CD4-positive, alpha-beta T cell (primary cell): ENCODE data around the gene KLF13. TPM values are rescaled to one million over a fixed set of nuclear protein-coding genes. Genes with fewer than 3 reads are reported as not detected.

ENCODE experiments used
- ATAC-seq: fragments of 200-7000 bp; cut with Tn5 transposase; one replicate; pipeline ENCODE4 v1.10.0; 2022; ENCODE audit warnings: mild to moderate bottlenecking; ENCODE audit not compliant: poor library complexity
- CTCF ChIA-PET: fragments of 350-600 bp; sonication (Branson Sonifier 250); formaldehyde crosslinking; loops from one replicate; lab custom pipeline; 2021; ENCODE audit warnings: antibody characterized with exemption, inconsistent platforms; lab: Charles Lee
- POLR2A ChIA-PET: fragments of 350-600 bp; sonication (Branson Sonifier 250); formaldehyde crosslinking; loops from one replicate; lab custom pipeline; 2021; ENCODE audit warnings: antibody characterized with exemption, inconsistent platforms; lab: Charles Lee
- DNase-seq, 14 experiments: peaks; one replicate each; pipeline ENCODE4 v3.0.0-alpha.2; 2013 to 2020; ENCODE audit warnings: mixed read lengths in 2 of 14
- H3K27ac ChIP-seq, 2 donors: one replicate each; pipeline versions ENCODE4 v1.5.1 to v1.7.0; 2013; ENCODE audit warnings: low read length in 2 of 2, low read depth in 1 of 2, mild to moderate bottlenecking in 1 of 2
- H3K27me3 ChIP-seq, 2 experiments: 1 replicate in 1 of 2; 2 replicates in 1 of 2; pipeline versions ENCODE4 v1.6.1 to v1.7.0; 2013; ENCODE audit warnings: low read length in 2 of 2, control low read depth in 1 of 2, mild to moderate bottlenecking in 1 of 2, moderate library complexity in 1 of 2; ENCODE audit not compliant: insufficient read depth in 2 of 2, control insufficient read depth in 1 of 2
- H3K36me3 ChIP-seq: one replicate; pipeline ENCODE4 v1.6.1; 2013; ENCODE audit warnings: low read length, control low read depth; ENCODE audit not compliant: insufficient read depth
- H3K4me1 ChIP-seq: one replicate; pipeline ENCODE4 v1.6.1; 2013; ENCODE audit warnings: low read length, control low read depth; ENCODE audit not compliant: insufficient read depth
- H3K4me3 ChIP-seq: one replicate; pipeline ENCODE4 v1.5.1; 2013; ENCODE audit warnings: mild to moderate bottlenecking, low read length, moderate library complexity
- H3K9me3 ChIP-seq, 2 experiments: 1 replicate in 1 of 2; 2 replicates in 1 of 2; pipeline versions ENCODE4 v1.6.1 to v1.7.0; 2013; ENCODE audit warnings: low read length in 2 of 2, mild to moderate bottlenecking in 2 of 2, control low read depth in 1 of 2, moderate library complexity in 1 of 2; ENCODE audit not compliant: control insufficient read depth in 1 of 2, insufficient read depth in 1 of 2
- H3K27ac Mint-ChIP-seq: one replicate; pipeline ENCODE4 v1.8.0; 2020; ENCODE audit warnings: mixed read lengths
- H3K27me3 Mint-ChIP-seq: one replicate; pipeline ENCODE4 v1.8.0; 2021; ENCODE audit warnings: mixed read lengths
- H3K36me3 Mint-ChIP-seq: one replicate; pipeline ENCODE4 v1.8.0; 2021; ENCODE audit warnings: low read depth, mixed read lengths
- H3K4me1 Mint-ChIP-seq: one replicate; pipeline ENCODE4 v1.8.0; 2021; ENCODE audit warnings: low read depth, mixed read lengths
- H3K4me3 Mint-ChIP-seq: one replicate; pipeline ENCODE4 v1.8.0; 2020; ENCODE audit warnings: mild to moderate bottlenecking, mixed read lengths
- H3K9me3 Mint-ChIP-seq: one replicate; pipeline ENCODE4 v1.8.0; 2020; ENCODE audit warnings: mixed read lengths
- intact Hi-C, 2 experiments: fragments of 100-400 bp; cut with DNase I in 1 of 2; cut with micrococcal nuclease in 1 of 2; formaldehyde crosslinking; loops; one replicate each; pipeline versions ENCODE4 v1.15.1 to v1.9.0; 2023 to 2025; cut with DNase I, micrococcal nuclease
- total RNA-seq, 174 experiments: library from RNA in 2 of 174; stranded (reverse) in 2 of 174; gene quantifications; one replicate each; pipeline ENCODE4 v1.2.3 and lab custom pipeline; 2021 to 2026
- TF ChIP-seq, protein P1 (sequence below): fragments of 200-600 bp; IDR thresholded peaks from one replicate; pipeline ENCODE4 v1.8.0; 2022; ENCODE audit warnings: antibody characterized with exemption, mild to moderate bottlenecking

The KLF13 gene
- total RNA-seq, 2 experiments from 2014 or later, result 284 to 308 TPM

DNA sequence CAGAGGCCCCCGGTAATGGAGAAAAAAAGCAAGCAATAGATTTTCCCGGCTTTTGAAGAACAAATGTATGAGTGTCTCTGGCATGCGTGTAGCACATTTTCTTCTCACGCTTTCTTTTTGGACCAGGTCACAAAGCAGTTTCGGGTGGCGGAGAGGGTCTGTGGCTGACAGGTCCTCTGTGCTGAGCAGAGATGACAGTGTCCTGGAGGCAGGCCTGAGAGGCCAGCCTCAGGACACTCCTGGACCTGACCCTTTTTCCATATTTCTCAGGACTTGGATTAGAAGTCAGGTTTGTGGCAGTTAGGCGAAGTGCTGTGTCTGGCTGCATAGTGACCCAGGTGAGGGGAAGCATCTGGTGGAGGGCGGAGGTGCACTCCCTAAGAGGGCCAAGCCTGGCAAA is 52.9 kb downstream of the KLF13 start:
- H3K9me3 Mint-ChIP-seq, result no peaks in the 10 kb centered on the region
- peaks cover 45% of the 10 kb centered on the region for H3K4me1 ChIP-seq
- H3K4me3 Mint-ChIP-seq, result peak overlapping the region; percentile 38
- no peak overlapping the region for H3K4me3 ChIP-seq
- peaks cover 0 to 5% of the 10 kb centered on the region in 2 experiments for H3K9me3 ChIP-seq
- intact Hi-C loops, result no loop called here
- no peak for DNase-seq
- ChIA-PET CTCF (no interaction called here), POLR2A (interaction anchor here (2.1 kb wide), 1 partner anchor 55 kb away, joined by 8 read pairs; no protein-coding TSS in a partner anchor)
- H3K4me1 Mint-ChIP-seq, result peaks cover 52% of the 10 kb centered on the region
- peaks cover 65% of the 10 kb centered on the region for H3K36me3 ChIP-seq
- no peaks in the 10 kb centered on the region for H3K27me3 ChIP-seq
- no peaks in the 10 kb centered on the region for H3K27me3 Mint-ChIP-seq
- peaks cover 77% of the 10 kb centered on the region for H3K36me3 Mint-ChIP-seq
- peak overlapping the region; percentile 84 for H3K27ac Mint-ChIP-seq
- TF ChIP-seq, protein P1, sequence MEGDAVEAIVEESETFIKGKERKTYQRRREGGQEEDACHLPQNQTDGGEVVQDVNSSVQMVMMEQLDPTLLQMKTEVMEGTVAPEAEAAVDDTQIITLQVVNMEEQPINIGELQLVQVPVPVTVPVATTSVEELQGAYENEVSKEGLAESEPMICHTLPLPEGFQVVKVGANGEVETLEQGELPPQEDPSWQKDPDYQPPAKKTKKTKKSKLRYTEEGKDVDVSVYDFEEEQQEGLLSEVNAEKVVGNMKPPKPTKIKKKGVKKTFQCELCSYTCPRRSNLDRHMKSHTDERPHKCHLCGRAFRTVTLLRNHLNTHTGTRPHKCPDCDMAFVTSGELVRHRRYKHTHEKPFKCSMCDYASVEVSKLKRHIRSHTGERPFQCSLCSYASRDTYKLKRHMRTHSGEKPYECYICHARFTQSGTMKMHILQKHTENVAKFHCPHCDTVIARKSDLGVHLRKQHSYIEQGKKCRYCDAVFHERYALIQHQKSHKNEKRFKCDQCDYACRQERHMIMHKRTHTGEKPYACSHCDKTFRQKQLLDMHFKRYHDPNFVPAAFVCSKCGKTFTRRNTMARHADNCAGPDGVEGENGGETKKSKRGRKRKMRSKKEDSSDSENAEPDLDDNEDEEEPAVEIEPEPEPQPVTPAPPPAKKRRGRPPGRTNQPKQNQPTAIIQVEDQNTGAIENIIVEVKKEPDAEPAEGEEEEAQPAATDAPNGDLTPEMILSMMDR, result no peak
- ATAC-seq, result no peak
- no peak overlapping the region for H3K27ac ChIP-seq

DNA sequence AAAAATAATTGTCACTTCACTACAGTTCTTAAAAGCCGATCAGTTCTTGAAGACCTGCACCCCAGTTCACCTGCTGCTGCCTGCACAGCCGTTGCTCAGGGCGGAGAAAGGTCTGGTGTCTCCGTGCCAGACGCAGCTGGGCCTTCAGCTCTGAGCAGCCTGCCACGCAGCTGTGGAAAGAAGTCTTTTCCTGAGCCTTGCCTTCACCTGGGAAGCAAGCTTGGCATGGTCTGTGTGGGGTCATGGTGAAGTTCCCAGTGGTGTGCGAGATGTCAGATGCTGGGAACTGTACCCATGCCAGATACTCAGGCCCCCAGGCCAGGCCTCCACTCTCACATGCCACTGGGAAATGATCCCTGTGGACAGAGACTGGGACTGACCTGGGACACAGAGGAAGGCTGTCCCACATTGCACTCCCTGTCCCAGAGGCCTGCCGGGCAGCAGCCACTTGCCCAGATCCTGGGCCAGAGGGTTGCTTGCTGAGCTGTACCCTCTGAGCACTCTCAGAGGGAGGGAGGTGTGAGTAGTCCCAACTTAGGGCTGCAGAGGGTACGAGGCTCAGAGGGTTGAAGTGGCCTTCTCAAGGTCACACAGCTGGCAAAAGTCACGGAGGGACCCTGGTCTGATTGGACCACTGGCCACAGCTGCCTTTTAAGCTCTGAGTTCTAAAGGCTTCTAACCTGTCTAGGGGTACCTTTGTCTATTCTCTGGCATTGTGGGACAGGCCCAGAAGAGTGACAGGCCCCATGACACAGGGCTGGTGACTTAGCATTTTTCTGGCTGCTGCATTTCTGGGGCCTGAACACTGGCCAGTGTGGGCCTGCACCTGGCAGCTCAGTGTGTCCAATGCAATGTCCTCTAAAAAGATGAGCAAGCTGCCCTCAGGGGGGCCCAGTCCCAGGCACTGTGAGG is 55.4 kb downstream of the KLF13 start:
- peaks cover 48% of the 10 kb centered on the region for H3K4me1 ChIP-seq
- H3K4me1 Mint-ChIP-seq, result peaks cover 53% of the 10 kb centered on the region
- no peaks in the 10 kb centered on the region for H3K9me3 Mint-ChIP-seq
- TF ChIP-seq, protein P1, result no peak
- no peak overlapping the region for H3K4me3 Mint-ChIP-seq
- peaks cover 44% of the 10 kb centered on the region for H3K36me3 ChIP-seq
- intact Hi-C loops, result no loop called here
- no peak for ATAC-seq
- ChIA-PET CTCF (no interaction called here), POLR2A (interaction anchor here (0.7 to 2.9 kb wide), 8 partner anchors 10 to 91 kb away, joined by 3 to 10 read pairs (median 4); partner anchors contain the start of gene KLF13)
- no peaks in the 10 kb centered on the region for H3K27me3 ChIP-seq
- peaks cover 0 to 5% of the 10 kb centered on the region in 2 experiments for H3K9me3 ChIP-seq
- no peaks in the 10 kb centered on the region for H3K27me3 Mint-ChIP-seq
- no peak for DNase-seq
- H3K27ac ChIP-seq, result peak overlapping the region in 1 of 2 donors; percentile 17
- H3K36me3 Mint-ChIP-seq, result peaks cover 56% of the 10 kb centered on the region
- no peak overlapping the region for H3K4me3 ChIP-seq
- peak overlapping the region; percentile 84 for H3K27ac Mint-ChIP-seq

DNA sequence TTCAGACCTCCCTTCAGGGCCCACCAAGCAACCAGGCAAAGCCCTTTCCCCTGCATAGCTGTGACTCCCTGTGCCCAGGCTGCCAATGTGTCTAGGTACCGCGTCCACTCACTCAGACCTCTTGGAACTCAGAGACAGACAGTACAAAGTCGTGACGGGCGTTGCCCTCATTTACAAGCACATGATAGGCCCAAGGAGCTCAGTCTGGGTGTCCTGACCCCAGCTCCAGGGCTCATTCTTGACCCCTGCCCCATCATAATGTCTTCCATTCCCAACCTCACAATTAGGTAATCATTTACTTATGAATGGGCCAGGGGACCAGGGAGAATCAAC is 56.0 kb downstream of the KLF13 start:
- ChIA-PET CTCF (no interaction called here), POLR2A (interaction anchor here (0.7 to 2.9 kb wide), 6 partner anchors 10 to 90 kb away, joined by 3 to 10 read pairs (median 5); no protein-coding TSS in a partner anchor)
- H3K27me3 Mint-ChIP-seq, result no peaks in the 10 kb centered on the region
- intact Hi-C loops, result no loop called here
- H3K27ac Mint-ChIP-seq, result peak overlapping the region; percentile 67
- H3K4me3 Mint-ChIP-seq, result no peak overlapping the region
- peaks cover 53% of the 10 kb centered on the region for H3K4me1 Mint-ChIP-seq
- peaks cover 39% of the 10 kb centered on the region for H3K36me3 ChIP-seq
- no peak overlapping the region for H3K27ac ChIP-seq
- no peaks in the 10 kb centered on the region for H3K9me3 Mint-ChIP-seq
- ATAC-seq (no peak), DNase-seq (no peak)
- TF ChIP-seq, protein P1, result no peak
- no peak overlapping the region for H3K4me3 ChIP-seq
- peaks cover 0 to 5% of the 10 kb centered on the region in 2 experiments for H3K9me3 ChIP-seq
- H3K36me3 Mint-ChIP-seq, result peaks cover 49% of the 10 kb centered on the region
- H3K27me3 ChIP-seq, result no peaks in the 10 kb centered on the region
- H3K4me1 ChIP-seq, result peaks cover 50% of the 10 kb centered on the region
